ENCODE results near the gene LRIG1.

LRIG1 gene

DNA sequence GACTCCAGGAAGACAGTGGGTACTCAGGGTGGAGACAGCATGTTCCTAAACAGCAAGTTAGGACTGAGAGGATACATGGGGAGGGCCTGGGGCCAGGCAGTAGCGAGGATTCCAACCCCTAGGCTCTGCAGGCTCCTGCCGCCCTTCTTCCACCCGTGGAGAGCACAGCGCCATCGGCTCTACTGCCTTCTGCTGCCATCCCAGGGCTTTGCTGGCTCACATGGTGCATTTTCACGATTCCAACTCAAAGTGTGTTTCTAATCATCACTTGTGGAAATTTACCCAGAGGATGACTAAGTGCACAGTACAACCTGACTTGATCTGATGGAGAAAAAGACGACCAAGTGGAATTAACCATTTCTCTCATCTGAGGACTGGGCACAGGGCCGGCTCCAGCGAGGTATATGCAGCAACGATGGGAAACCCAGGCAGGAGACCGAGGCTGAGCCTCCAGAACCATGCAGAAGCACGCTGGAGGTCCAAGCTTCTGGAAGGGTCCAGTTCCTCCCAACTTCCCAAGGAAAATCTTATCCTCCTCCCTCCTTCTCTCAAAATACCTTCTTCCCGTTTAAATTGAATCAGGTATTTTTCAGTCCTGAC lies 104.6 kb downstream of the LRIG1 start:
- TF ChIP-seq TAF1 (IDR thresholded peaks at IDR 0.05; ENCODE audit: borderline replicate concordance, insufficient read depth, low read length): no peak
- no peak for TF ChIP-seq SIN3A (IDR thresholded peaks at IDR 0.05; ENCODE audit: borderline replicate concordance, insufficient read depth, low read length)
- TF ChIP-seq, protein P1, sequence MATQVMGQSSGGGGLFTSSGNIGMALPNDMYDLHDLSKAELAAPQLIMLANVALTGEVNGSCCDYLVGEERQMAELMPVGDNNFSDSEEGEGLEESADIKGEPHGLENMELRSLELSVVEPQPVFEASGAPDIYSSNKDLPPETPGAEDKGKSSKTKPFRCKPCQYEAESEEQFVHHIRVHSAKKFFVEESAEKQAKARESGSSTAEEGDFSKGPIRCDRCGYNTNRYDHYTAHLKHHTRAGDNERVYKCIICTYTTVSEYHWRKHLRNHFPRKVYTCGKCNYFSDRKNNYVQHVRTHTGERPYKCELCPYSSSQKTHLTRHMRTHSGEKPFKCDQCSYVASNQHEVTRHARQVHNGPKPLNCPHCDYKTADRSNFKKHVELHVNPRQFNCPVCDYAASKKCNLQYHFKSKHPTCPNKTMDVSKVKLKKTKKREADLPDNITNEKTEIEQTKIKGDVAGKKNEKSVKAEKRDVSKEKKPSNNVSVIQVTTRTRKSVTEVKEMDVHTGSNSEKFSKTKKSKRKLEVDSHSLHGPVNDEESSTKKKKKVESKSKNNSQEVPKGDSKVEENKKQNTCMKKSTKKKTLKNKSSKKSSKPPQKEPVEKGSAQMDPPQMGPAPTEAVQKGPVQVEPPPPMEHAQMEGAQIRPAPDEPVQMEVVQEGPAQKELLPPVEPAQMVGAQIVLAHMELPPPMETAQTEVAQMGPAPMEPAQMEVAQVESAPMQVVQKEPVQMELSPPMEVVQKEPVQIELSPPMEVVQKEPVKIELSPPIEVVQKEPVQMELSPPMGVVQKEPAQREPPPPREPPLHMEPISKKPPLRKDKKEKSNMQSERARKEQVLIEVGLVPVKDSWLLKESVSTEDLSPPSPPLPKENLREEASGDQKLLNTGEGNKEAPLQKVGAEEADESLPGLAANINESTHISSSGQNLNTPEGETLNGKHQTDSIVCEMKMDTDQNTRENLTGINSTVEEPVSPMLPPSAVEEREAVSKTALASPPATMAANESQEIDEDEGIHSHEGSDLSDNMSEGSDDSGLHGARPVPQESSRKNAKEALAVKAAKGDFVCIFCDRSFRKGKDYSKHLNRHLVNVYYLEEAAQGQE (IDR thresholded peaks at IDR 0.05; ENCODE audit: insufficient read depth in 1 of 2, low read depth in 2 of 2, low read length in 2 of 2): no peak
- TF ChIP-seq POLR2AphosphoS5 (IDR thresholded peaks at IDR 0.05; ENCODE audit: low read depth, low read length): no peak
- no peak for TF ChIP-seq FOXP2 (optimal IDR thresholded peaks at IDR 0.05; ENCODE audit: borderline replicate concordance, extremely low read depth, extremely low read length, insufficient read depth)

DNA sequence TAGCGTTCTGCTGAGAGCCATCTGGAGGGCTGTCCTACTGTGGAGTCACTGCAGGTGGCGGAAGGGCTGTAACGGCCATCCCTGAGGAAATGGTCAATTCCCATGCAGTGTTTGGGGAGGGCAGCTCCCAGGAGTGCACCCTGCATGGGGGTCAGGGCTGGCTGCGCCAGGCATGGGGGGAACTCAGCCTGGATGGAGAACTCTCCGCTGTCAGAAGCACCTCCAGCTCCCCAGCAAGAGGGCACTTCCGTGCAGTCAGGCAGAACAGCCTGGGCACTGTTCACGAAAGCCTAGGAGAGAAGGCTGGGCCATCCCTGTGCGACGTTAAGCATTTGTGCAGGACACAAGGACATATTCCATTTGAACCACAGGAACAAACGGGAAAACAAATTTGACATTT lies 105.2 kb downstream of the LRIG1 start:
- TF ChIP-seq SIN3A (IDR thresholded peaks at IDR 0.05; ENCODE audit: borderline replicate concordance, insufficient read depth, low read length): no peak
- TF ChIP-seq FOXP2 (optimal IDR thresholded peaks at IDR 0.05; ENCODE audit: borderline replicate concordance, extremely low read depth, extremely low read length, insufficient read depth): no peak
- TF ChIP-seq POLR2AphosphoS5 (IDR thresholded peaks at IDR 0.05; ENCODE audit: low read depth, low read length): no peak
- no peak for TF ChIP-seq TAF1 (IDR thresholded peaks at IDR 0.05; ENCODE audit: borderline replicate concordance, insufficient read depth, low read length)
- TF ChIP-seq, protein P1 (IDR thresholded peaks at IDR 0.05; ENCODE audit: insufficient read depth in 1 of 2, low read depth in 2 of 2, low read length in 2 of 2): no peak

DNA sequence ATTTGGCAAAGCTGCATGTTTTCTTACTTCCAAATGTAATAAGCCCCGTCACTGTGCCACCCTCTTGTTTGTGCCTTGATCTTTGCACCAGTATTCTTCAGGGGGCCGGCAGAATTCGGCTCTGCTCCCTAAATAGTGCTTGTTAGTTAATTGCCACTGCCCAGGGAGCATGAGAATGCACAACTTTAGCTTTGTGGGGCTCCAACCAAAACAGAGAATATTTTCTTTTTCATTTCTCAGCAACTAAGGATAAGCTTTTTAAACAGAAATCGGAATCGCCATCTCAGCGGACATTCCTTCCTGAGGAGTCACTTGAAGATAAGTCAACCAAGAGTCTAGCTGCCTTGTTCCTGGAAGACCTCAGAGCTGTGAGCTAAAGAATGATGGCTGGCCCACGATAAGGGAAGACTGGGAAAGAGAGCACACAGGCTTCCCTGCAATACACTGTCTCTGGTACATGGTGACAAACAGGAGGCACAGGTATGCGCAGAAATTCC lies 106.0 kb downstream of the LRIG1 start:
- TF ChIP-seq, protein P1 (IDR thresholded peaks at IDR 0.05; ENCODE audit: insufficient read depth in 1 of 2, low read depth in 2 of 2, low read length in 2 of 2): no peak
- TF ChIP-seq POLR2AphosphoS5 (IDR thresholded peaks at IDR 0.05; ENCODE audit: low read depth, low read length): no peak
- no peak for TF ChIP-seq TAF1 (IDR thresholded peaks at IDR 0.05; ENCODE audit: borderline replicate concordance, insufficient read depth, low read length)
- TF ChIP-seq SIN3A (IDR thresholded peaks at IDR 0.05; ENCODE audit: borderline replicate concordance, insufficient read depth, low read length): no peak
- TF ChIP-seq FOXP2 (optimal IDR thresholded peaks at IDR 0.05; ENCODE audit: borderline replicate concordance, extremely low read depth, extremely low read length, insufficient read depth): no peak

DNA sequence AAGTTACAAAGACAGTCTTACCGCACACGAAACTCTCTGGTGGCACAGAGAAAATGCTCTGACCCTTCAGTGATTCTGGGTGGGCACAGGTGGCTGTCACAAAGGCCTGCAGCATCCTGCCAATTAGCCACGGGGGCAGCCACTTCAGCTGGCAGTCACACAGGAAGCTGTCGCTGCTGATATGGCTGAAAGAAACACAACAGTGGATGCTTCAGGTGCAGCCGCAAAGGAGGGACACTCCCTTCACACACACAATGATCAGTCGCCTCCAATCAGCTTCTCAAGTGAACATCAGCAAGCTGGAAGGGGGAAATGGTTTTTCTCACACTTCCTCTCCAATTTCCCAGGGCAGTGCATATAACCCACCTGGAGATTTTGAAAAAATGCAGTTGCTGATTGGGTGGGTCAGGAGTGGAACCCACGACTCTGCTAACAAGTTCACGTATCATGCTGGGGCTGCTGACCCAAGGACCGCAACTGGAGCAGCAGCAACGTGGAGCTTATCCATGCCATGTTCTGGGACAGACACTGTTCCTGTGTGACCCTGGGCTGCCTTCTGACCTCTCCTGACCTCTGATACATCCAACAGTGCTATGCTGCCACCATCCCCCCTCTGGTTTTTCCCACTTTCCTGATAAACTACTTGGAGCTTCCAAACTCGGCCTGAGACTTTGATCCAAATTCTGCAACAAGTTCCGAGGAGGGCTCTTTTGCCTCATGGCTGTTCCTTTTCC lies 106.6 kb downstream of the LRIG1 start:
- TF ChIP-seq FOXP2 (optimal IDR thresholded peaks at IDR 0.05; ENCODE audit: borderline replicate concordance, extremely low read depth, extremely low read length, insufficient read depth) (no peak), POLR2AphosphoS5 (IDR thresholded peaks at IDR 0.05; ENCODE audit: low read depth, low read length) (no peak), SIN3A (IDR thresholded peaks at IDR 0.05; ENCODE audit: borderline replicate concordance, insufficient read depth, low read length) (no peak), TAF1 (IDR thresholded peaks at IDR 0.05; ENCODE audit: borderline replicate concordance, insufficient read depth, low read length) (no peak)
- TF ChIP-seq, protein P1 (IDR thresholded peaks at IDR 0.05; ENCODE audit: insufficient read depth in 1 of 2, low read depth in 2 of 2, low read length in 2 of 2): no peak

Data from PFSK-1 (cell line).